RCC 7860 (cell line): Measurements from ENCODE around the gene PTTG1IP.

Experiments
- DNase-seq: peaks from one replicate; pipeline ENCODE4 v3.0.0-alpha.2; 2015; ENCODE audit warnings: low spot score
- FAIRE-seq: peaks from 2 replicates; lab custom pipeline; 2012; peaks lifted over from hg19 to GRCh38; lab: Jason Lieb, UNC

The PTTG1IP gene

GRCh38 chr21:44910229-44911067, 37.0 kb upstream of the PTTG1IP start:
- DNase-seq (no peak), FAIRE-seq (no peak)

GRCh38 chr21:44909719-44910118, 36.2 kb upstream of the PTTG1IP start:
- no peak for DNase-seq

DNA sequence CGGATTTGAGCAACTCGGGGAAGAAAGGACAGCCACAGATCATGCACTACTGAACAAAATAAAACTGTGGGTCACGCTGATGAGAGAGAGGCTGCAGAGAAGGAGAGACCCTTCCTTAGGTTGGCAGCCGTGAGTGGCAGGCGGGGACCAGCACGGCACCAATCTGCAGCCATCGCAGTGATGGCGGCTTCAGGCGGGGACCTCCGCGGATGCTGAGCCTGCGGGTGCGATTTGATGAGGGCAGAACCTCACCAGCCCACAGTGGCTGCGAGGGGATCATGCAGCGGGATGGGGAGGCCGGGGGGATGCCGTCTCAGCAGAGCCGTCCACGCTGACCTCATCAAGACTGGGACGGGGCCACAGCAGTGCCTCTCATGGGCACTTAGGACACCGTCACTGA, 35.4 kb upstream of the PTTG1IP start:
- no peak for FAIRE-seq
- DNase-seq, result no peak

More at GRCh38 chr21:44909719-44910118, 36.2 kb upstream of the PTTG1IP start:
- FAIRE-seq, result no peak

DNA sequence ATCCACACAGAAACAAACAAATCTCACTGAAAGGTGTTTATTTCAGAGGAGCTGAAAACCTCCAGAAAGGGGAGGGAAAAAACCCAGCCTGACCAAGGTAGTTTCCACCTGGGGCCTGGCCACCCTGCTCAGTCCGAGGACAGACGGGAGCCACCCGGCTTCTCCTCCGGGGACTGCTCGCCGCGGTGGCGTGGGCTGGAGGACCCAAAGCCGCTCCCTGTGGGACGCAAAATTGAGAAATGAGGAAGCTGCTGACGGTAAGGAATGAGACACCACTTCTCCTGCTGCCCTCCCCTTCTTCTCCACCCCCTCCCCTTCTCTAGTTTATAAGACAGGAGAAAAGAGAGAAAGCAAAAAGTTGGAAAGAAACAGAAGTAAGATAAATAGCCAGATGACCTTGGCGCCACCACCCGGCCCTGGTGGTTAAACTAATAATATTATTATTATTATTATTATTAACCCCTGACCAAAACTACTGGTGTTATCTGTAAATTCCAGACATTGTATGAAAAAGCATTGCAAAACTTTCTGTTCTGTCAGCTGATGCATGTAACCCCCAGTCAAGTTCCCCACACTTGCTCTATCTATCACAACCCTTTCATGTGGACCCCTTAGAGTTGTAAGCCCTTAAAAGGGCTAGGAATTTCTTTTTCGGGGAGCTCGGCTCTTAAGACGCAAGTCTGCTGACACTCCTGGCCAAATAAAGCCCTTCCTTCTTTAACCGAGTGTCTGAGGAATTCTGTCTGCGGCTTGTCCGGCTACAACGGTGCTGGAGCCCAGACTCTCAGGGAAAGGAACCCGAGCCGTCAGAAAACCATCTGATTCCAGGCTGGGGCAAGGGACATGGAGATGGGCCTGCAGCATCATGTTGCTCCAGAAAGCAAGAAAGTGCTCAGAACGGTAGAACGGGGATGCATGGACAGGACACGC, 34.7 kb upstream of the PTTG1IP start:
- no peak for DNase-seq
- no peak for FAIRE-seq

- DNase-seq (no peak), FAIRE-seq (no peak)
These were observed 33.9 kb upstream of the PTTG1IP start for GRCh38 chr21:44907225-44907965.

DNA sequence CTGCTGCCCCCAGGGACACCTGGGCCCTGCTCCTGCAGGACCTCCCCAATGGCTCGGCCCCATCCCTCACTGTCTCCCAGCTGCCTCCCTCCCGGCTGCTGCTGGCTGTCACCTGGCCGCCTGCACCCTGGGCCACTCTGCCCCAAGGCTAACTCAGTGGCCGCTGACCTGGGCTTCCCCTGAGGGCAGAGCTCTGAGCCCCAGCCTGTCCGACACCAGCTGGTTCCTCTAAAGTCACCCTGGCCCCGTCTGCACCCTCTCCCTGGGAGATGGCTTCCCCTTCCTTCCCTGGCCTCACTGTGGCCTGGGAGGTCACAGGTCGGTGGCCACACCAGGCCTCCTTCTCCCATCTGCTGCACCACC, 32.2 kb upstream of the PTTG1IP start:
- FAIRE-seq (no peak), DNase-seq (no peak)

DNA sequence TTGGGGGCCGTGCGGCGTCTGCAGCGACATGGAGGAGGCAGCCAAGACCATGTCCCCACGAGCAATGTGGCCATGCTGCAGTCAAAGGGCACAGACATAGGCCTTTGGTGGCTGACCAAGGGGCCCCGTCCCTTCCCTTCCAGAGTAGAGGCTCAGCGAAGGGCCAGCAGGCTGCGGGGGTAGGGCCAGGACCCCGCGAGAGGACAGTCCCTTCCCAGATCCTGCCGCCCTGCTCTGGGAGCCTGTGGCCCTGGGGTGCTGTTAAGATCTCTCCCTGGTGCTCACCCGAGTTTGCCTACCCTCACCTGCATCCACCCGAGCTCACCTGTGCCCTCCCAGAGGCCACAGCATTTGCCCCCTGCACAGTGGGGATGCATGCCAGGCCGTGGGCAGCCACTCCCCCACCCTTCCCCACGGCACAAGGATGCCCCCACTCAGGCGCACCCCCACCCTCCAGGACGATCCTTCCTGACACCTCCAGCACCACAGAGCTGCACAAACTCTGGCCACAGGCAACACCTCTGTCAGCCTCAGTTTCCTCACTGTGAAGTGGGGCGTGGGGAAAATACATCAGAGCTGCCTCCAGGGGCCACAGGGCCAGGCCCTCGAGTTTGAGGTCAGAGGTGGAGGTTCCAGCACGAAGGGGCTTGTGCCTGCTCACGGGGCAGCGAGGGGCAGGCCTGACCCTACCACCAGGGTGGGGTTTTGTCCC, 31.7 kb upstream of the PTTG1IP start:
- no peak for FAIRE-seq

DNA sequence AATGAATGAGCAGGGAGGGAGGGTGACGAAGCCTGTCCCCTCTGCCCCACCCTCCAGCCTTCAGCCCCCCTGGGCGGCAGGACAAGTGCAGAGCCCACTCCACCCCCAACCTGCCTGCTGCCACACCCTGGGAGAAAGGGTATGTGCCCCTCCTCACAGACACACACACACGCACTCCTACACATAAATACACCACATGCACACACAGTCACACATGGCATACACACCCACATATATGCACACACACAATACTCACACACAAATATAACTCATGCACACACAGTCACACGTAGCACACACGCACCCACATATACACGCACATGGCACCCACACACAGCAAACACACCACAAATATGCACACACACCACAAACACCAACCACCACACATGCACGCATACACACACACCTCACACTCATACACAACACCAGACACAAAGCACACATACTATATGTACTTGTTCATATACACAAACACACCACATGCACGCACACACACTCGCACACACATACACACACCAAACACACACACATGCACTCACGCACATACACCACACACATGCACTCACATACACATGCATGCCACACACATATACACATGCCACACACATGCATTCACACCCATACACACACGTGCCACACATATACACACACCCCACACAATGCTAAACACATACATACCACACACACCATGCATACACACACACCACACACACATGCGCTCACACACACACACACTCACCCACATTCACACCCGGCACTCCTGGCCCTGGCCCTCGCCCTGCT, 30.8 kb upstream of the PTTG1IP start:
- FAIRE-seq, result no peak

More for the DNA sequence above, 31.7 kb upstream of the PTTG1IP start:
- no peak for DNase-seq

GRCh38 chr21:44903689-44904088, 30.2 kb upstream of the PTTG1IP start:
- DNase-seq (no peak), FAIRE-seq (no peak)

More for the DNA sequence above, 30.8 kb upstream of the PTTG1IP start:
- DNase-seq, result no peak

GRCh38 chr21:44903050-44903685, 29.7 kb upstream of the PTTG1IP start:
- DNase-seq (no peak), FAIRE-seq (no peak)

DNA sequence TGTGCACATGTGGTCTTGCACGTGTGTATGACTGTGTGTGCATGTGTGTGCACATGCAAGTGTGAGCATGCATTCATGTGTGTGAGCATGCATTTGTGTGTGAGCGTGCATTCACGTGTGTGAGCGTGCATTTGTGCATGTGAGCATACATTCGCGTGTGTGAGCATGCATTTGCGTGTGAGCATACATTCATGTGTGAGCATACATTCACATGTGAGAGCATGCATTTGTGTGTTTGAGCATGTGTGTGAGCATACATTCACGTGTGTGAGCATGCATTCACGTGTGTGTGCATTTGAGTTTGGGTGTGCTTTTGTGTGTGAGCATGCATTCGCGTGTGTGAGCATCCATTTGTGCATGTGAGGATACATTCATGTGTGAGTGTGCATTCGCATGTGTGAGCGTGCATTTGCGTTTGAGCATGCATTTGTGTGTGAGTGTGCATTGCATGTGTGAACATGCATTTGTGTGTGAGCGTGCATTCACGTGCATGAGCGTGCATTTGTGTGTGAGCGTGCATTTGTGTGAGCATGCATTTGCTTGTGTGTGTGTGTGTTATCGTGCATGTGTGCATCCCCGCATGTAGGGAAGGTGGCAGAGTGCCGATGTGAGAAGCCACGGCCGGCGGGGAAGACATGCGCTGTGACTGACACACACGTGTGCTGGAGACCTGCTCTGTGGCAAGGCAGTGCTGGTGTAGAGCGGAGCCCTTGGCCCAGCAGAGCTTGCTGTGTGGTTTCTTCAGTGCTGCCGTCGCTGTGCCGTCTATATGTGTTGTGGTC, 29.0 kb upstream of the PTTG1IP start:
- DNase-seq, result no peak
- FAIRE-seq, result no peak

GRCh38 chr21:44901391-44902074, 28.0 kb upstream of the PTTG1IP start:
- no peak for FAIRE-seq

GRCh38 chr21:44900559-44901251, 27.2 kb upstream of the PTTG1IP start:
- FAIRE-seq, result no peak
- DNase-seq, result no peak

More at GRCh38 chr21:44901391-44902074, 28.0 kb upstream of the PTTG1IP start:
- no peak for DNase-seq

- DNase-seq (no peak), FAIRE-seq (no peak)
These were observed 26.5 kb upstream of the PTTG1IP start for GRCh38 chr21:44899768-44900558.

GRCh38 chr21:44898851-44899767, 25.6 kb upstream of the PTTG1IP start:
- no peak for DNase-seq
- no peak for FAIRE-seq
